DND-41 (cell line): ENCODE measurements around the gene BAHCC1.

Source experiments
- ATAC-seq: fragments of 200-7000 bp; cut with Tn5 transposase; 3 replicates; pipeline ENCODE4 v1.9.1; 2021; ENCODE audit warnings: low read depth; ENCODE audit not compliant: insufficient read depth
- DNase-seq: peaks from one replicate; pipeline ENCODE4 v3.0.0-alpha.2; 2020
- H2AFZ ChIP-seq: 2 replicates; pipeline ENCODE4 v1.6.0; 2012; ENCODE audit warnings: low read depth, low read length
- H3K27ac ChIP-seq: 2 replicates; pipeline ENCODE4 v1.5.1; 2012; ENCODE audit warnings: low read length, inconsistent platforms
- H3K27me3 ChIP-seq: fragments of 200-600 bp; sonication (generic); 2 replicates; pipeline ENCODE4 v1.6.0; 2012; ENCODE audit warnings: low read length, mild to moderate bottlenecking, inconsistent platforms; ENCODE audit not compliant: insufficient read depth, poor library complexity
- H3K36me3 ChIP-seq: 2 replicates; pipeline ENCODE4 v1.5.1; 2012; ENCODE audit warnings: low read length, inconsistent platforms; ENCODE audit not compliant: insufficient read depth
- H3K4me1 ChIP-seq: 2 replicates; pipeline ENCODE4 v1.5.1; 2012; ENCODE audit warnings: mild to moderate bottlenecking, low read length; ENCODE audit not compliant: insufficient read depth
- H3K4me2 ChIP-seq: 2 replicates; pipeline ENCODE4 v1.6.0; 2012; ENCODE audit warnings: mild to moderate bottlenecking, moderate library complexity, low read length, inconsistent platforms; ENCODE audit not compliant: insufficient read depth
- H3K4me3 ChIP-seq, 2 experiments: fragments of 200-600 bp in 1 of 2; shearing (Covaris generic) in 1 of 2; 2 replicates each; pipeline ENCODE4 v1.5.1; 2012 to 2016; ENCODE audit warnings: inconsistent platforms in 2 of 2, low read length in 2 of 2, mild to moderate bottlenecking in 2 of 2, low read depth in 1 of 2, moderate library complexity in 1 of 2
- H3K79me2 ChIP-seq: 2 replicates; pipeline ENCODE4 v1.6.0; 2012; ENCODE audit warnings: low read length, inconsistent platforms; ENCODE audit not compliant: insufficient read depth
- H3K9ac ChIP-seq: 2 replicates; pipeline ENCODE4 v1.6.0; 2012; ENCODE audit warnings: low read depth, mild to moderate bottlenecking, inconsistent platforms, low read length, moderate library complexity
- H3K9me3 ChIP-seq: 2 replicates; pipeline ENCODE4 v1.5.1; 2012; ENCODE audit warnings: low read length, moderate library complexity, mild to moderate bottlenecking, inconsistent platforms; ENCODE audit not compliant: insufficient read depth, severe bottlenecking
- H4K20me1 ChIP-seq: 2 replicates; pipeline ENCODE4 v1.6.0; 2012; ENCODE audit warnings: low read length; ENCODE audit not compliant: insufficient read depth
- EZH2 ChIP-seq: IDR thresholded peaks from 3 replicates; pipeline ENCODE4 v1.6.1; 2012; ENCODE audit warnings: borderline replicate concordance, low read depth, mild to moderate bottlenecking, moderate library complexity, low read length, inconsistent platforms; ENCODE audit not compliant: severe bottlenecking
- TF ChIP-seq, protein P1 (sequence below): IDR thresholded peaks from 2 replicates; pipeline ENCODE4 v1.5.1; 2012; ENCODE audit warnings: borderline replicate concordance, low read length, moderate library complexity, mild to moderate bottlenecking; ENCODE audit not compliant: poor library complexity, severe bottlenecking; ENCODE audit errors: extremely low read depth

Gene BAHCC1

DNA sequence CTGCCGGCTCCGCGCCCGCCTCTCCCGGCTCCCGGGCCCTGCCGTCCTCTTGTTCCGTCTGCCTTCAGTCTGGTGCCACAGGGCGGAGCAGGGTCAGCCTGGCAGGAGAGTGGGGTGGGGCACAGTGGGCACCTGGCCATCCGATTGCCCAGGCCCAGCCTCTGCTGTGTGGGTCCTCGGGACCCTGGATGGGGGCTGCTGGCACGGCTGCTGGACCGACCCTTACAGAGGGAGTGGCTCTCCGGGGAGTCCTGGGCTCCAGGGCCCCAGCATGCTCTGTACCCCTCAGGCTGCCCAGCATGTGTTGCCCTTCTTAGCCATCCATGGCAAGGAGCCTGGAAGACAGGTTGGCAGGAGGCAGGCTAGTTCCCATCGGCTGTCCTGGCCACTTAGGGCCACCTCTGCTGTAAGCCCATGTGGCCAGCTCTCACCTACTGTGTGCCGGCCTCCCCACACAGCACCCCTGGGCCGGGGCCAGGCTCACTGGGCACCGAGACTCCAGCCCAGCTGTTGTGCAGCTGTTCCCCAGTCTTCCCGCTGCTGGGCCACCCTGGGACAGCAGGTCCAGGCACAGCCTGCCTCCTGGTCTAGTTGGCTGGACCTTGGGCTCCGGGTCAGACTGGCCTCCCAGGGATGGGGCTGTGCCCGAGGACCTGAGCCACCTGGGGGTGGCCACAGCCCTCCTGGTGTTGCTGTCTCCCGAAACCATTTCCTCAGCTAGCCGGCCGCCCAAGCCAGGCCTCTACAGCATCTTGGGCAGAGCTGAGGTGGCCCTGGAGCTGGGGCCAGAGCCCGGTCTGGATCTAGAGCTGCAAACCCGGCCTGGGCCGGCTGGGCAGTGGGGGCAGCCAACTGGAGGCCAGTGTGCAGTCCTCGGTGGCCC, 24.9 kb downstream of the BAHCC1 start:
- Histone ChIP-seq H3K36me3 (no peaks in the 10 kb centered on the region), H3K27me3 (no peaks in the 10 kb centered on the region), H2AFZ (no peak overlapping the region), H3K4me3 (no peak overlapping the region), H3K27ac (no peak overlapping the region), H3K9me3 (peaks cover 5% of the 10 kb centered on the region), H3K79me2 (no peaks in the 10 kb centered on the region), H4K20me1 (peaks cover 23% of the 10 kb centered on the region), H3K4me2 (no peak overlapping the region), H3K4me1 (no peaks in the 10 kb centered on the region; the same call in 1 of the 2 replicates), H3K9ac (no peak overlapping the region)
- ATAC-seq (no peak), DNase-seq (no peak)
- TF ChIP-seq, protein P1, sequence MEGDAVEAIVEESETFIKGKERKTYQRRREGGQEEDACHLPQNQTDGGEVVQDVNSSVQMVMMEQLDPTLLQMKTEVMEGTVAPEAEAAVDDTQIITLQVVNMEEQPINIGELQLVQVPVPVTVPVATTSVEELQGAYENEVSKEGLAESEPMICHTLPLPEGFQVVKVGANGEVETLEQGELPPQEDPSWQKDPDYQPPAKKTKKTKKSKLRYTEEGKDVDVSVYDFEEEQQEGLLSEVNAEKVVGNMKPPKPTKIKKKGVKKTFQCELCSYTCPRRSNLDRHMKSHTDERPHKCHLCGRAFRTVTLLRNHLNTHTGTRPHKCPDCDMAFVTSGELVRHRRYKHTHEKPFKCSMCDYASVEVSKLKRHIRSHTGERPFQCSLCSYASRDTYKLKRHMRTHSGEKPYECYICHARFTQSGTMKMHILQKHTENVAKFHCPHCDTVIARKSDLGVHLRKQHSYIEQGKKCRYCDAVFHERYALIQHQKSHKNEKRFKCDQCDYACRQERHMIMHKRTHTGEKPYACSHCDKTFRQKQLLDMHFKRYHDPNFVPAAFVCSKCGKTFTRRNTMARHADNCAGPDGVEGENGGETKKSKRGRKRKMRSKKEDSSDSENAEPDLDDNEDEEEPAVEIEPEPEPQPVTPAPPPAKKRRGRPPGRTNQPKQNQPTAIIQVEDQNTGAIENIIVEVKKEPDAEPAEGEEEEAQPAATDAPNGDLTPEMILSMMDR, result no peak
- no peak for TF ChIP-seq EZH2

- no peak overlapping the region for H3K4me2 ChIP-seq
- H3K9ac ChIP-seq, result no peak overlapping the region
- H3K27me3 ChIP-seq, result no peaks in the 10 kb centered on the region
- DNase-seq (no peak), ATAC-seq (no peak)
- H3K4me3 ChIP-seq, result no peak overlapping the region
- TF ChIP-seq, protein P1, result no peak
- TF ChIP-seq EZH2, result no peak
- H3K4me1 ChIP-seq, result no peaks in the 10 kb centered on the region; the same call in 1 of the 2 replicates
- H2AFZ ChIP-seq, result no peak overlapping the region
- no peaks in the 10 kb centered on the region for H3K36me3 ChIP-seq
- H3K79me2 ChIP-seq, result no peaks in the 10 kb centered on the region
- peaks cover 19% of the 10 kb centered on the region for H4K20me1 ChIP-seq
- peaks cover 10% of the 10 kb centered on the region for H3K9me3 ChIP-seq
- no peak overlapping the region for H3K27ac ChIP-seq
Observed at GRCh38 chr17:81420769-81421462, 25.7 kb downstream of the BAHCC1 start.

DNA sequence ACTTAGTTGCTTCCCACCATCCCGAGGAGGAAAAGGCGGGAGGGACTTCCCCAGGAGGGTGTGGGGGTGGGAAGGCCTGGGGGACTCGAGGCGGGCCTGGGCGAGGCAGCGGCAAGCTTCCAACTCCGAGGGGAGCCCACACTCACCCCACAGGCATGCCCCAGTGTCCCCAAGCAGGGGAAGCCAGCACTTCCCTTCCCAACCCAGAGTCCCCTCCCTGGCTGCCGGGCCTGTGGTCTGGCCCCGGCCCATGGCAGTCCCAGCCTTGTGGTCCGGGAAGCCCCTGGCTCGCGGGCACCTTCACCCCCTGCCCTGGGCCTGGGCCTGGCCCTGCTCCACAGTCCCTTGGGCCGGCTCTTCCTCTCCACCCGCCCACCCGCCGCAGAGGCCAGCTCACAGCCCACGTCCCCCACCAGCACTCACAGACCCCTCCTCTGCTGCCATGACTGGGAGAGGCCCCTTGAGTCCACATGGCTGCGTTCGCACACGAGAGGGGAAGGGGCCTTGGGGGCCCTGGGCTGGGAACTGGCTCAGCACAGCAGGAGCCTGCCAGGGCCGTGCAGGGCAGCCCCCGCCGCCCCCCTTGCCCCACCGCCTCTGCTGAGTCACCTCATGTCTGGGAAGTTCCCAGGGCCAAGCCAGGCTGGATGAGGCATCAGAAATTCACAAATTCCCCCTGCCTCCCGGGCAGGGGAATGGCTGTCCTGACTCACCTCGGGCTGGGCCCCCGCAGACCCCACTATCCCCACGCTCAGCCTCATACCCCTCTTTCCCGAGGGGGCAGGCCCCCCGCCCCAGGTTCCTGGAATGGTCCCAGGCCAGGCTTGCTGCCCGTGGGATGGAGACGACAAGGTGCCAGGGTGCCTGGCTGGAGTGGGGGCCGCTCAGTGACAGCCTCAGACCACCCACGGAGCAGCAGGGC, 27.8 kb downstream of the BAHCC1 start:
- no peaks in the 10 kb centered on the region for H3K36me3 ChIP-seq
- H3K9me3 ChIP-seq, result peaks cover 17% of the 10 kb centered on the region
- ATAC-seq (no peak), DNase-seq (no peak)
- H3K27me3 ChIP-seq, result no peaks in the 10 kb centered on the region
- H3K79me2 ChIP-seq, result no peaks in the 10 kb centered on the region
- peaks cover 14% of the 10 kb centered on the region for H4K20me1 ChIP-seq
- H3K27ac ChIP-seq, result no peak overlapping the region
- H3K9ac ChIP-seq, result no peak overlapping the region
- no peak overlapping the region for H3K4me3 ChIP-seq
- peaks cover 14% of the 10 kb centered on the region for H3K4me1 ChIP-seq
- no peak overlapping the region for H3K4me2 ChIP-seq
- no peak for TF ChIP-seq EZH2
- TF ChIP-seq, protein P1, result no peak
- H2AFZ ChIP-seq, result no peak overlapping the region
